Loucy (cell line): ENCODE data around the gene C10orf71.

Experiments
- H2AFZ ChIP-seq: fragments of 200-600 bp; sonication (generic); 2 replicates; pipeline ENCODE4 v1.6.0; 2016; ENCODE audit warnings: antibody characterized with exemption, mild to moderate bottlenecking, low read length, moderate library complexity
- H3F3A ChIP-seq: fragments of 200-600 bp; 2 replicates; pipeline ENCODE4 v1.6.0; 2016; ENCODE audit warnings: antibody characterized with exemption, low read depth, mild to moderate bottlenecking
- H3K27me3 ChIP-seq: fragments of 200-600 bp; sonication (generic); 2 replicates; pipeline ENCODE4 v1.6.1; 2014; ENCODE audit warnings: low read length, mild to moderate bottlenecking; ENCODE audit not compliant: insufficient read depth, poor library complexity, severe bottlenecking
- H3K36me3 ChIP-seq: fragments of 200-600 bp; sonication (generic); 2 replicates; pipeline ENCODE4 v1.6.1; 2016; ENCODE audit warnings: low read length; ENCODE audit not compliant: insufficient read depth
- H3K4me1 ChIP-seq: fragments of 200-600 bp; sonication (generic); 2 replicates; pipeline ENCODE4 v1.5.1; 2014; ENCODE audit warnings: low read length, mild to moderate bottlenecking; ENCODE audit not compliant: insufficient read depth, poor library complexity, severe bottlenecking
- H3K4me2 ChIP-seq: fragments of 200-600 bp; sonication (generic); 2 replicates; pipeline ENCODE4 v1.6.0; 2014; ENCODE audit warnings: antibody characterized with exemption, low read length, low read depth, mild to moderate bottlenecking; ENCODE audit not compliant: poor library complexity, severe bottlenecking
- H3K4me3 ChIP-seq: fragments of 200-600 bp; sonication (generic); 2 replicates; pipeline ENCODE4 v1.5.1; 2014; ENCODE audit warnings: low read length, mild to moderate bottlenecking, mixed read lengths; ENCODE audit not compliant: poor library complexity, severe bottlenecking
- H3K79me2 ChIP-seq: fragments of 200-600 bp; sonication (generic); 2 replicates; pipeline ENCODE4 v1.6.1; 2014; ENCODE audit warnings: low read length; ENCODE audit not compliant: insufficient read depth
- H3K9ac ChIP-seq: fragments of 200-600 bp; sonication (generic); 2 replicates; pipeline ENCODE4 v1.6.0; 2014; ENCODE audit warnings: mild to moderate bottlenecking, low read depth, low read length, moderate library complexity; ENCODE audit not compliant: poor library complexity, severe bottlenecking
- H3K9me2 ChIP-seq: fragments of 200-600 bp; sonication (generic); replicated peaks from 2 replicates; pipeline ENCODE4 v1.6.1; 2016; ENCODE audit warnings: low read depth, low read length, mixed read lengths
- H3K9me3 ChIP-seq: fragments of 200-600 bp; sonication (generic); 2 replicates; pipeline ENCODE4 v1.6.1; 2014; ENCODE audit warnings: mild to moderate bottlenecking, antibody characterized with exemption, low read length, low read depth; ENCODE audit not compliant: insufficient read depth
- H4K20me1 ChIP-seq: fragments of 200-600 bp; sonication (generic); 2 replicates; pipeline ENCODE4 v1.6.0; 2014; ENCODE audit warnings: antibody characterized with exemption, low read length, mild to moderate bottlenecking; ENCODE audit not compliant: insufficient read depth, poor library complexity, severe bottlenecking
- EZH2phosphoT487 ChIP-seq: fragments of 200-600 bp; IDR thresholded peaks from 2 replicates; pipeline ENCODE4 v1.6.1; 2018; ENCODE audit warnings: antibody characterized with exemption, mild to moderate bottlenecking, moderate library complexity, borderline replicate concordance
- TF ChIP-seq, protein P1 (sequence below): fragments of 200-600 bp; sonication (generic); conservative IDR thresholded peaks from 2 replicates; pipeline ENCODE4 v1.5.1; 2014; ENCODE audit warnings: mild to moderate bottlenecking, antibody characterized with exemption, low read length

The C10orf71 gene

DNA sequence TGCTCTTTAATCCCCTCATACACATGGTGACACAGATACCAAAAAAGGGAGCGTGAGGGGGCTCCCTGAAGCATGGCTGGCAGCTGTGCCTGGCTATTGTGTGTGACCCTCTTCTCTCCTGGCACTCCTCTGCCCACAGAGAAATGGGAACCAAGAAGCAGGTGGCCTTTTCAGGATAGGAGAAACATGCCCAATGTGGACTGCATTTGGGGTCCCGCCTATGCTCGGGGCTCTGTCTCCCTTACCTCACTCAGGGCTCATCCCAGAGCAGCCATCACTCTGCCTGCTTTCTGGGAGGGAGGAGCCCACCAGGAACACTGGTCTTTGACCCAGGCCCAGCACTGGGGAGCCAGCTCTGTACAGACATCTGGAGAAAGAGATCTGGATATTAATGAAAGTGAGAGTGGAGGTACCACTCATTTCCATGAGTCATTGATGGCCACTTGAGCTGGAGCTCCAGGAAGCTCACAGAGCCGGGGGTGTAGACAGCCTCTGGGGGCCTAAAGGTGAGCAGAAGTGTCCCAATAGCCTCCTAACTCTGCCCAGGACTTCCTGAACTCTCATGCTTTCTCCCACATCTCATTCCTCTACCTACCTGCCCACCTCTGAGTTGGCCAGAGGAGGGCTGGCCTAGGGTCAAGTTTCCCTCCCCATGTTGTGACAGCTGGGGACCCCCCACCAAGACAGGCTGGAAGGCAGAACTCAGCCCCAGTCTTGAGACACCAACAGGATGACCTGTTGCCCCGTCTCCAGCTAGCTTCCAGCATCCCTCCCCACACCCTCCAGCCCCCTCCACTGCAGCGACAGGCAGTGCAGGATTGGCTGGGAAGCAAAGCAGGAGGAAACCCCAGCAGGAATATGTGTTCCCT, 54.3 kb downstream of the C10orf71 start:
- Histone ChIP-seq H3K9ac (no peak overlapping the region), H4K20me1 (no peaks in the 10 kb centered on the region), H3K9me2 (no peaks in the 10 kb centered on the region), H3K4me1 (no peaks in the 10 kb centered on the region), H3K9me3 (no peaks in the 10 kb centered on the region), H3K4me2 (no peak overlapping the region), H3K36me3 (no peaks in the 10 kb centered on the region), H3K79me2 (no peaks in the 10 kb centered on the region), H3K27me3 (no peaks in the 10 kb centered on the region), H2AFZ (no peak overlapping the region), H3K4me3 (no peak overlapping the region), H3F3A (no peaks in the 10 kb centered on the region)
- TF ChIP-seq, protein P1, sequence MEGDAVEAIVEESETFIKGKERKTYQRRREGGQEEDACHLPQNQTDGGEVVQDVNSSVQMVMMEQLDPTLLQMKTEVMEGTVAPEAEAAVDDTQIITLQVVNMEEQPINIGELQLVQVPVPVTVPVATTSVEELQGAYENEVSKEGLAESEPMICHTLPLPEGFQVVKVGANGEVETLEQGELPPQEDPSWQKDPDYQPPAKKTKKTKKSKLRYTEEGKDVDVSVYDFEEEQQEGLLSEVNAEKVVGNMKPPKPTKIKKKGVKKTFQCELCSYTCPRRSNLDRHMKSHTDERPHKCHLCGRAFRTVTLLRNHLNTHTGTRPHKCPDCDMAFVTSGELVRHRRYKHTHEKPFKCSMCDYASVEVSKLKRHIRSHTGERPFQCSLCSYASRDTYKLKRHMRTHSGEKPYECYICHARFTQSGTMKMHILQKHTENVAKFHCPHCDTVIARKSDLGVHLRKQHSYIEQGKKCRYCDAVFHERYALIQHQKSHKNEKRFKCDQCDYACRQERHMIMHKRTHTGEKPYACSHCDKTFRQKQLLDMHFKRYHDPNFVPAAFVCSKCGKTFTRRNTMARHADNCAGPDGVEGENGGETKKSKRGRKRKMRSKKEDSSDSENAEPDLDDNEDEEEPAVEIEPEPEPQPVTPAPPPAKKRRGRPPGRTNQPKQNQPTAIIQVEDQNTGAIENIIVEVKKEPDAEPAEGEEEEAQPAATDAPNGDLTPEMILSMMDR: no peak
- TF ChIP-seq EZH2phosphoT487: no peak

DNA sequence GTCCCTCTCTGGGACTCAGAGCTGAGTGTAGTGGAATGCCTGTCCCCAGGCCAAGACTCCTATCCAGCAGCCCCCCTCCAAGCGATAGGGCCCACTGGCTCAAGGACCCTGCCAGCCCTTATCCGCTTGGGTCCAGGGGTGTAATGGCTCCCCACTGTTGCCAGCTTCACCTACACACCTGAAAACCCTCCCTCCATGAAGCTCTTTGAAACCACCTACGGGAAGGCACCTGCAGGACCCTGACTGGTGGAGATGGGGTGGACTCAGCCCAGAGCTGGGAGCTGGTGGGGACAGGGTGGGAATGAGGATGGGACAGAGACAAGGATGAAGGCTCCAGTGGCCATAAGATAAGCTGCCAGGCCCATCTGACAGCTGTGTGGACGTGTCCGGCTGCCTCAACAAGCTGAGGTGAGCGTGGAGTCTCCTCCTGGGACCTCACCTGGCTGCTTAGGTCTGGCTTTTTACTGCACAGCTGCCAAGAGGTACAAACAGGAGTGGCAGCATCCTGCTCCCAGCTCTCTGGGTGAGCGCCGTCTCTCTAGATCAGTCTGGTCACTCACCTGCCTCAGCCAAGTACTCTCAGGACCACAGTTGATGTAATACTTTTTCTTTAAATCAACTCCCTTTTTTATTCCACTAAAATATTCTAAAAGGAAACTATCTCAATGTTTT, 55.1 kb downstream of the C10orf71 start:
- Histone ChIP-seq H3K4me1 (no peaks in the 10 kb centered on the region), H3K9me3 (no peaks in the 10 kb centered on the region), H2AFZ (no peak overlapping the region), H3K27me3 (no peaks in the 10 kb centered on the region), H3F3A (no peaks in the 10 kb centered on the region), H3K9me2 (no peaks in the 10 kb centered on the region), H3K79me2 (no peaks in the 10 kb centered on the region), H4K20me1 (no peaks in the 10 kb centered on the region), H3K36me3 (no peaks in the 10 kb centered on the region), H3K9ac (no peak overlapping the region), H3K4me2 (no peak overlapping the region), H3K4me3 (no peak overlapping the region)
- TF ChIP-seq, protein P1: no peak
- TF ChIP-seq EZH2phosphoT487: no peak

DNA sequence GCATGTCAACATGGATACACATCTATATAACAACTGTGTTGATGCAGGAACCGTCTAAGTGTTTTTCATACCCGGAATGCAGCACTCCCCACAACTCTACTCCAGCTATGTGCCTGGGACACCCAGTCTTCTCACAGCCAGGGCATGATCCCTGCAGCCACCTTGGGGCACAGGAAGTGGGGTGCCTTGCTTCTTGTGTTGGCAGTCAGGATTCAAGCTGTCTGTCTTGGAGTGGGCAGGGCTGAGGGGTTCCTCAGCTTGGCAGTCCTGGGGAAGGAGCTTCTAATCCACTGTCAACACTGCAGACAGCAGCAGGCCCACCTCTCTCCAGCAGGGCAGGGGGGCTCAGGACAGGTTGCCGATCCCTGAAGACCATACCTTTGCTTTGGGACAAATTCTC, 55.6 kb downstream of the C10orf71 start:
- Histone ChIP-seq H3K4me3 (no peak overlapping the region), H3F3A (no peaks in the 10 kb centered on the region), H3K9me3 (no peaks in the 10 kb centered on the region), H3K27me3 (no peaks in the 10 kb centered on the region), H3K4me1 (no peaks in the 10 kb centered on the region), H3K79me2 (no peaks in the 10 kb centered on the region), H2AFZ (no peak overlapping the region), H3K9me2 (no peaks in the 10 kb centered on the region), H3K4me2 (no peak overlapping the region), H3K36me3 (no peaks in the 10 kb centered on the region), H4K20me1 (no peaks in the 10 kb centered on the region), H3K9ac (no peak overlapping the region)
- TF ChIP-seq, protein P1: no peak
- TF ChIP-seq EZH2phosphoT487: no peak
